ENCODE measurements around the gene SLC31A2.
"Not testable (repeated sequence)": the region's sequence is repeated elsewhere in the genome, so short reads cannot be mapped to it uniquely, and the experiment has no call there.

The SLC31A2 gene

DNA sequence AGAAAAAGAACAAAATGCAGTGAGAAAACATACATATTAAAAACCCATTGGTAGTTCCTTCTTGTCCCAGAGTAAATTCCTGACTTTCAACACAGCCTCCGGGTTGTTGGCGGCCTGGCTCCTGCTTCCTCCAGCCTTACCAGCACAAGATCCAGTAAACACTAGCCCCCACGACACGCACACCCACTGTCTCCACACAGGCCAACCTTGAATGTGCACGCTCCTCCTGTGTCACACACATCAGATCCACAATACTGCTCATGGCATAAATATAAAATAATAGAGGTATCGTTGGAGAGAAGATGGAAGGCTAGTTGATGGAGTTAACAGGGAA is 2.5 kb upstream of the SLC31A2 start:
- TF ChIP-seq, protein P1, sequence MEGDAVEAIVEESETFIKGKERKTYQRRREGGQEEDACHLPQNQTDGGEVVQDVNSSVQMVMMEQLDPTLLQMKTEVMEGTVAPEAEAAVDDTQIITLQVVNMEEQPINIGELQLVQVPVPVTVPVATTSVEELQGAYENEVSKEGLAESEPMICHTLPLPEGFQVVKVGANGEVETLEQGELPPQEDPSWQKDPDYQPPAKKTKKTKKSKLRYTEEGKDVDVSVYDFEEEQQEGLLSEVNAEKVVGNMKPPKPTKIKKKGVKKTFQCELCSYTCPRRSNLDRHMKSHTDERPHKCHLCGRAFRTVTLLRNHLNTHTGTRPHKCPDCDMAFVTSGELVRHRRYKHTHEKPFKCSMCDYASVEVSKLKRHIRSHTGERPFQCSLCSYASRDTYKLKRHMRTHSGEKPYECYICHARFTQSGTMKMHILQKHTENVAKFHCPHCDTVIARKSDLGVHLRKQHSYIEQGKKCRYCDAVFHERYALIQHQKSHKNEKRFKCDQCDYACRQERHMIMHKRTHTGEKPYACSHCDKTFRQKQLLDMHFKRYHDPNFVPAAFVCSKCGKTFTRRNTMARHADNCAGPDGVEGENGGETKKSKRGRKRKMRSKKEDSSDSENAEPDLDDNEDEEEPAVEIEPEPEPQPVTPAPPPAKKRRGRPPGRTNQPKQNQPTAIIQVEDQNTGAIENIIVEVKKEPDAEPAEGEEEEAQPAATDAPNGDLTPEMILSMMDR (IDR thresholded peaks at IDR 0.05; ENCODE audit: low read depth, low read length) = no peak
- DNase-seq (ENCODE audit: extremely low read depth, low read depth) = no peak

GRCh38 chr9:113148781-113149510 is 1.9 kb upstream of the SLC31A2 start:
- no peak for DNase-seq (ENCODE audit: extremely low read depth, low read depth)
- TF ChIP-seq, protein P1 (IDR thresholded peaks at IDR 0.05; ENCODE audit: low read depth, low read length) = no peak

GRCh38 chr9:113149561-113149960 is 1.2 kb upstream of the SLC31A2 start:
- not testable (repeated sequence) for DNase-seq (ENCODE audit: extremely low read depth, low read depth)

DNA sequence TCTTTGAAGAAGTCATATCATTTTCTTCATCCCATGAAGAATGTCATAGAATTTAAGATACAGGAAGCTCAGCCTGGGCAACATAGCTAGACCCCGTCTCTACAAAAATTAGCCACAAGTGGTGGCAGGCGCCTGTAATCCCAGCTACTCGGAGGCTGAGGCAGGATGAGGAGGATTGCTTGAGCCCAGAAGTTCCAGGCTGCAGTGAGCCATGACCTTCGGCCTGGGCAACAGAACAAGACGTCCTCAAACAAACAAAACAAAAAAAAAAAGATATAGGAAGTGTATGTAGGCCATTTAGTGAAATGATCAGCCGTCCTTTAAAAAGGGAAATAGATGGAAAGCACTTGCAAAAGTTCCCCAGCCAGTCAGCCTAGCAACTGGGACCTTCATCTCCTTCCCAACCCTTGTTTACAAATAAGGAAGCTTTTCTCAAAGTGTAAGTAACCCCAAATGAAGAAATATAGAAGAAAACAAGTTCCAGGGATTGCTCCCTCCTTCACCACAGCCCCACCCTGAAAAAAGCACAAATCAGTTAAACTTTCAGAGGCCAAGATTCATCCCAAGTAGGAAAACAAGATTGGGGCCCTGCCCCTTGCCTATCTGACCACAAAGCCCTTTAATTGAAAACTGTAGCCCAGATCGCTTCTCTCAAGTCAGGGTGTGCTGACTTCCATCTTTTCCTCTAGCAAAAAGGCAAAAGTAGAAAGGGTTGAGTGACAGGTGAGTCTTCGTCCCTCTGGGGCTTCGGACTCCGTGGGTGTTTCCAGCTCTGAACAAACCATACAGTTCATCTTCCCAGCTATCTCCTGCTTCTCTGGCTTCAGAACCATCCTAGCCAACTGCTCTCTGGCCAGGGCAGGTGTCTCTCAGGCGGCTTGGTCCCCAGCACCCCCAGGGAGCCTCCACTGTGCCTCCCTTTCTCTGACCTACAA is 1.2 kb downstream of the SLC31A2 start:
- TF ChIP-seq, protein P1 (IDR thresholded peaks at IDR 0.05; ENCODE audit: low read depth, low read length) = no peak
- DNase-seq (ENCODE audit: extremely low read depth, low read depth) = no peak

DNA sequence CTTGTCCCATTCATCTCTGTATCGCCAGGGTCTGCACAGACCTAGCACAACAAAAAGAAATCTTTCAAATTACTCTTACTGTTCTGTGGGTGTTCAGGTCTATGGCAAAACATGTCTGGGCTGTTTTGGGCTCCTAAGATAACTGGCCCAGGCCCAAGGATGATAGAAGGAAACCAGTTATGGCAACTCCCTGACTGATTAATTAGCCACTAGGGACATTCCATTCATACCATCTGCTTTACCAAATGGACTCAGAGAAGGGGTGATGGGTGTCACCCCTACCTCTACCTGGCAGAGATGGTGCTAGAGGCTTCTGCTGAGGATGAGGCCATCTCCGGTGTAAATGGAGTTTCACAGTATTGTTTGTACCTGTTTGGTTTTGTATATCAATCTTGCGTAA is 1.9 kb downstream of the SLC31A2 start:
- DNase-seq (ENCODE audit: extremely low read depth, low read depth) = no peak
- TF ChIP-seq, protein P1 (IDR thresholded peaks at IDR 0.05; ENCODE audit: low read depth, low read length) = no peak

GRCh38 chr9:113153599-113153998 is 2.8 kb downstream of the SLC31A2 start:
- TF ChIP-seq, protein P1 (IDR thresholded peaks at IDR 0.05; ENCODE audit: low read depth, low read length) = no peak
- no peak for DNase-seq (ENCODE audit: extremely low read depth, low read depth)

DNA sequence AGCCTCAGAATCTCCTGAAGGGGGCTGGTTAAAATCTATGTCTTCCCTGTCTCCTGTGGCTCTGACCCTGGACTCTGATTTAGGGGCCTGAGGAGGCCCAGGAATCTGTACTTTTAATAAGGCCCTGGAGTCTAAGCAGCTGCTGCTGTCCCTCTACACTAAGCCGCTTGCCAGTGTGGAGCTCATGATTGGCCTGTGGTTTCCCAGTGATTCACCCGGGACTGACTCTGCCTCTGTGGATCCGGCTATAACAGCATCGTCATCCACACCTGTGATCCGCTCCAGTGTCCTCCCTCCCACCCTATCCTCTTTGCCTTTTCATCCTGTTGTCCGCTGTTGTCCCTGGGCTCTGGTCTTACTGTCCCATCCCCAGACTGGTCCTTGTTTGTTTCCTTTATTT is 3.7 kb downstream of the SLC31A2 start:
- DNase-seq (ENCODE audit: extremely low read depth, low read depth) = no peak
- TF ChIP-seq, protein P1 (IDR thresholded peaks at IDR 0.05; ENCODE audit: low read depth, low read length) = no peak

Measured in AG09319 (cell line).